ENCODE results near the gene GRPEL1.

DNA sequence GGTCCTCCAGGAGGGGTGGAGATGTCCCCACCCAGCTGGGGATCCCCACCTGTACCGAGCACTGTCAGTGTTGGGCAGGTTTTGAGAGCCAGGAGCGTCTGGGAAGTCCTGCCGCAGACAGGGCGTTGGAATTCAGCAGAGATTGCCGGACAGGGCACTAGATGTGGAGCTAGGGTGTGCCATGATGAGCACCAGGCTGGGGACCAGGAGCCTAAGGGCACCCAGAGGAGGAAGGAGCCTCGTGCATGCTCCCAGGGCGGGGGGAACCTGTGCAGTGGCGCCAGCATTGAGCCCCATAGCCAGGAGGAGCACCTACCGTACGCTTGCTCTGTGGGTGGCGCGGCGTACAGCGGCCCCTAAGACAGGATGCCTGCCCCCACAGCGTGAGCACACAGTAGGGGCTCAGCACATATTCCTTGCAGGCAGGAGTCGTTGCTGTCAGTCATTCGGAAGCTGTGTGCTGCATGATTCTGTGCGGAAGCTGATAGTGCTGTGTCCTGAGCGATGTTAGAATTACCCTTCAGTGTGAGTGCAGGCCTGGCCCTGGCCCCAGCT lies 43.5 kb downstream of the GRPEL1 start:
- TF ChIP-seq, protein P1, sequence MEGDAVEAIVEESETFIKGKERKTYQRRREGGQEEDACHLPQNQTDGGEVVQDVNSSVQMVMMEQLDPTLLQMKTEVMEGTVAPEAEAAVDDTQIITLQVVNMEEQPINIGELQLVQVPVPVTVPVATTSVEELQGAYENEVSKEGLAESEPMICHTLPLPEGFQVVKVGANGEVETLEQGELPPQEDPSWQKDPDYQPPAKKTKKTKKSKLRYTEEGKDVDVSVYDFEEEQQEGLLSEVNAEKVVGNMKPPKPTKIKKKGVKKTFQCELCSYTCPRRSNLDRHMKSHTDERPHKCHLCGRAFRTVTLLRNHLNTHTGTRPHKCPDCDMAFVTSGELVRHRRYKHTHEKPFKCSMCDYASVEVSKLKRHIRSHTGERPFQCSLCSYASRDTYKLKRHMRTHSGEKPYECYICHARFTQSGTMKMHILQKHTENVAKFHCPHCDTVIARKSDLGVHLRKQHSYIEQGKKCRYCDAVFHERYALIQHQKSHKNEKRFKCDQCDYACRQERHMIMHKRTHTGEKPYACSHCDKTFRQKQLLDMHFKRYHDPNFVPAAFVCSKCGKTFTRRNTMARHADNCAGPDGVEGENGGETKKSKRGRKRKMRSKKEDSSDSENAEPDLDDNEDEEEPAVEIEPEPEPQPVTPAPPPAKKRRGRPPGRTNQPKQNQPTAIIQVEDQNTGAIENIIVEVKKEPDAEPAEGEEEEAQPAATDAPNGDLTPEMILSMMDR (IDR thresholded peaks at IDR 0.05), result no peak
- no peak for TF ChIP-seq POLR2A (IDR thresholded peaks at IDR 0.05)

Data from lower leg skin (tissue), 3 donors.